Measurements from ENCODE around the gene KIF5B. TPM values are rescaled to one million over a fixed set of nuclear protein-coding genes. Genes with fewer than 3 reads are reported as not detected.

The KIF5B gene
- total RNA-seq, 3 donors from 2014 or later, result 91.6 to 188 (median 109) TPM

GRCh38 chr10:31961277-31962074, 94.7 kb downstream of the KIF5B start:
- H3K4me1 ChIP-seq (ENCODE audit: low read depth), result no peaks in the 10 kb centered on the region
- no peak overlapping the region for H3K4me3 ChIP-seq
- no peaks in the 10 kb centered on the region for H3K36me3 ChIP-seq (ENCODE audit: low read depth)
- ATAC-seq, result peak; percentile 79
- intact Hi-C loops (cut with DNase I, micrococcal nuclease), result no loop called here
- H3K9me3 ChIP-seq, result no peaks in the 10 kb centered on the region
- peak in 1 of 3 donors; percentile 40 for DNase-seq
- TF ChIP-seq CTCF (IDR thresholded peaks at IDR 0.05), result no peak

GRCh38 chr10:31959461-31960173, 96.6 kb downstream of the KIF5B start:
- DNase-seq (no peak), ATAC-seq (no peak)
- no peak for TF ChIP-seq CTCF (IDR thresholded peaks at IDR 0.05)
- intact Hi-C loops (cut with DNase I, micrococcal nuclease), result no loop called here
- H3K4me3 ChIP-seq, result no peak overlapping the region
- no peaks in the 10 kb centered on the region for H3K36me3 ChIP-seq (ENCODE audit: low read depth)
- H3K9me3 ChIP-seq, result peaks cover 3% of the 10 kb centered on the region
- no peaks in the 10 kb centered on the region for H3K4me1 ChIP-seq (ENCODE audit: low read depth)

Other genes starting within 250 kb of the KIF5B start
- 10 to 100 TPM; 37.2 to 44.4 (median 44.3) TPM for gene ARHGAP12, start 127.6 kb downstream of the KIF5B start, total RNA-seq